GM10266 (cell line): ENCODE data around the gene SAMSN1.
"Not testable (repeated sequence)": the region's sequence is repeated elsewhere in the genome, so short reads cannot be mapped to it uniquely, and the experiment has no call there.

ENCODE experiments used
- DNase-seq: peaks from one replicate; pipeline ENCODE4 v3.0.0; 2012; ENCODE audit errors: extremely low spot score
- CTCF ChIP-seq: IDR thresholded peaks from 2 replicates; pipeline ENCODE4 v1.5.1; 2012; ENCODE audit warnings: mild to moderate bottlenecking, low read depth; ENCODE audit not compliant: control insufficient read depth, insufficient read depth; ENCODE audit errors: missing control alignments

SAMSN1 gene

GRCh38 chr21:14551741-14552140 is 5.6 kb upstream of the SAMSN1 start:
- no peak for TF ChIP-seq CTCF
- DNase-seq, result no peak

GRCh38 chr21:14550135-14550534 is 4.0 kb upstream of the SAMSN1 start:
- TF ChIP-seq CTCF, result no peak

GRCh38 chr21:14548779-14549178 is 2.7 kb upstream of the SAMSN1 start:
- no peak for DNase-seq
- no peak for TF ChIP-seq CTCF

More at GRCh38 chr21:14550135-14550534, 4.0 kb upstream of the SAMSN1 start:
- no peak for DNase-seq

GRCh38 chr21:14547834-14548513 is 1.9 kb upstream of the SAMSN1 start:
- no peak for DNase-seq
- TF ChIP-seq CTCF, result no peak

- not testable (repeated sequence) for DNase-seq
These were observed 604 bp upstream of the SAMSN1 start for GRCh38 chr21:14546719-14547118.

GRCh38 chr21:14543983-14544382 is 2.1 kb downstream of the SAMSN1 start:
- no peak for TF ChIP-seq CTCF
- no peak for DNase-seq

GRCh38 chr21:14542638-14543037 is 3.5 kb downstream of the SAMSN1 start:
- TF ChIP-seq CTCF, result no peak
- DNase-seq, result no peak

- TF ChIP-seq CTCF, result no peak
- no peak for DNase-seq
These were observed 4.1 kb downstream of the SAMSN1 start for GRCh38 chr21:14541841-14542490.
